ENCODE results near the gene HEATR9.

HEATR9 gene

DNA sequence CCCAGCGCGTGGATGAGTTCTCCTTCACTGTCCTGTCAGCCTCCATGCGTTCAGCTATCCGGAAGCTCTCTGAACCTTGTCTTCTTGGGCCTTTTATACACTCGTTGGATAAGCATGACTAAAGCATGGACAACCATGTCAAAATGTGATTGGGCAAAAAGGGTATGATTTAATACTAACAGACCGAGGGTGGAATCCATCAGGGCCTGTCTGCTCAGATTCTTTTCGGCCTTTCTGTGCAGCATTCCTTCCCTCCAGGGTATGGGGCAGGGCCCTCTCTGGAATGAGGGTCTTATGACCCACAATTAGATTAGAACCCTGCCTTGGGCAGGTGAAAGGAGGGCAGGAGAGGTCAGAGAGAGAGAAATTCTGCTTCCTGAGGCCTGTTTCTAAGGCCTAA, 25.5 kb upstream of the HEATR9 start:
- DNase-seq = no peak

DNA sequence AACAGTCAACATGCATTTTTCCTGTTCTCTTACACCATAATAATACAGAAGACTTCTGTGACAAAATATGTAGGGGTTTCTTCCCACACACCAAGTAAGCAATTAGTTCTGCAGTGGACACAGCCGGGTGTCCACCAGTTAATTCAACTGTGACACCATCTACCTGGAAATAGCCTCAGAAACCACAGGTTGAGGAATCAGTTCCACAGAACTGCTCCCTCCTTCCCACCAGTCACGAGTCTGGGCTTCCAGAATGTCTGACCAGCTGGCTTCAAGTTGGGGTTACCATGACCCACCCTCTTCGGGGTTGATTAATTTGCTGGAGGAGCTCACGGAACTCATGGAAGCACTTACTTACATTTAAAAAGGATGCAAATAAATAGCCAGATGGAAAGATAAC, 25.1 kb upstream of the HEATR9 start:
- DNase-seq = no peak

DNA sequence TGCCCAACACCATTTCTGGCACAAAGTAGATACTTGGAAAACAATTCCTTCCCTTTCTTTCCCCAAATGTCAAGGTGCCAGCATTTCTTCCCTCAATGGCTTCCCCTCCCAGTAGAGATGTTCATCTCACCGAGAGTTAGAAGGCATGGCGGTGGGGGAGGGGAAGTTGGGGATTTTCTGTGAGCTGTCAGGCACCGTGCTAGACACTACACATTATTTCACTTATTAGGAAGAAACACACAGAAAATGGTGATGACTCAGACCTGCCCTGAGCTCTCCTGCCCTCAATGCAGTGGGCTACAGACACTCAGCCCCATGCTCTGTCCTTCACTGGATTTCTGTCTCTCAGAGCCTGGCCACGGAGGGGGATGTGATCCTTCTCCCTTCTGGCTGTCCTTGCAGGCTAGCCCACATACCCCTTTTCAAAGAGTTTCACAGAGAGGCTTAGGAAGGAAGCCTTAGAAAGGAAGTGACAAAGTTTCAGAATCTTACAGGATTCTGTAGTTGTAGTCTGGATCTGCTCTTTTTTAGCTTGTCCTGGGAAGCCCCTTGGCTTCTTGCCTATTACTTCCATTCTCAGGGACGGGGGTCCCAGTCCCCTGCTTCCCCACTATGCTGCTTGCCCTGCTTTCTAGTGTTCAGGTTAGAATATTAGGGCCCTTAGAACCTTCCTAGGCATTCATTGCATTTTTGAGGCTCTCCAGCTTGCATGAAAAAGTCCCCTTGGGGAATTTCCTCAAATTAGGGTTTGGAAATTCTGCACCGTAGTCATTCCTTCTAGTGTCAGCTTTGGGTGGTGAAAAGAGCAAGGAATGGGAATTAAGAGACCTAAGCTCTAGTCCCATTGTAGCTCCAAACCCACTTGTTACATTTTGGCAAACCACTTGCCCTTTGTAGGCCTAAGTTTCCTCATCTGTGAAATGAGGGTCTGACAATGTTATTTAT, 23.7 kb upstream of the HEATR9 start:
- peak; percentile 66 for DNase-seq

DNA sequence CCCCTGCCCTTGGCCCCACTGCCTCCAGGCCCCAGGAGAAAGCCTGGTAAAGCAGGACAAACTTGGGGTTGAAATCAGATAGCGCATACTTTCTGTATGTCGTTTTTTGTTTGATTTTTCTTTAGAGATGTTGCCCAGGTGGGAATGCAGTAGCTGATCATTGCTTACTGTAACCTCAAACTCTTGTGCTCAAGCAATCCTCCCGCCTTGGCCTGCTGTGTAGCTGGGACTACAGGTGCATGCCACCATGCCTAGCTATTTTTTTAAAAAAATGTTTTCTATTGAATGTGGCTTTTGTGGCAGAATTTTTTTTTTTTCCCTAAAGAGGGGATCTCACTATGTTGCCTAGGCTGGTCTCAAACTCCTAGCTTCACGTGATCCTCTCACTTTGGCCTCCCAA, 22.6 kb upstream of the HEATR9 start:
- DNase-seq = no peak

DNA sequence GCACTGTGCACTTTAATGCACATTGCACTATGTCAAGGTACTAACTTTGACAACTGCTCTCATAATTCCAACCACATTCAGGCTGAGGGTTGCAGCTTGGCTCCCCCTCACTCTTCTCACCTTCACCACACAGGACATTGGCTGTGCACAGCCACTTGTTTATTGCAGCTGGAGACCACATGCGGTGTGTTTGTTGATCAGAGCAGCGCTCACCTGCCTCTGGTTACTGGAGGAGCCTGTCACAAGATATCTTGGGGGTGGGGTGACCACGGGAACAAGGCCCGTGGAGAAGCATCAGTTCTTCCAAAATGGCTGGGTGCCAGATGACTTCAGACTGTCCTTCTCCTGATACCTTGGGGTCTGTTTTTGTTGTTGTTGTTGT, 22.1 kb upstream of the HEATR9 start:
- DNase-seq = peak; percentile 64

DNA sequence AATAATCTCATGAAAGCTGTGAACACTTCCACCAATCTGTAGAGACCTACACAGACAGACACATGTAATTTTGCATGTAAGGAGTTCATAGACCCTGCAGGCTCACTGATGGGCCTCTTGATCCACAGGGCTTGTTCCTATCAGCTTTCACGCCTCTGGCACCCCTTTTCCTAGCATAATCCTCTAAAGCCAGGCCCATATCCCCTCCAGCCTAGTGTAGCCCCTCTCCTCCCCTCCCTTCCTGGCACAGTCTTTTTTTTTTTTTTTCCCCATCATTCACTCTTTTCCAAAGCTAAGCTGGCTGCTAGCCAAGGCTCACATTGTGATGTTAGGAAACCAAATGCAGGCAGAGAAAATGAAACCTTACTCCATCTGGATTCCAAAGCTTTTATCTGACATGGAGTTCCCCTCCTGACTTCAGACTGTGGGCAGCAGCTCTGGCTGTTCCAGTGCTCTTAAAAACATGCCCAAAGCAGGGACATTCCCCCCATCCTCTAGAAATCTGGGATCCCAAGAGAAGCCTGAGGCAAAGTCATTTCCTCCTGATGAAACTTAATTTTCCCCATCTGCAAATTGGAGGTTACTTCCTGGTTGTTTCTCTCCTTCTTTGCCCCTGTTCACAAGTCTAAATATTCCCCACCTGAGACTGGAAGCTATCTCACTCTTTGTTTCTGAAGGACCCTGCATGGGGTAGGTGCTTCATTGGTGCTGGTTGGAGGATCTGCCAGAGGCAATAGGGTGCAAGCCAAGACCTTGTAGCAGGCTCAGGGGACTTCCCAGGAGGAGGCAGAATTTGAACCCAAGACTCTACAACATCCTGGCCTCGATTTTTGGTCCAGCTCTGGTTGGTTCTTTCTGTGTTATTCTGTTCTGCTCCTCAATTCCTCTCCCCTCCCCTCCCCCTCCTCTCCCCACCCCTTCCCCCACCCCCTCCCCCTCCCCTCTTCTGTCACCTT, 21.4 kb upstream of the HEATR9 start:
- DNase-seq = no peak

DNA sequence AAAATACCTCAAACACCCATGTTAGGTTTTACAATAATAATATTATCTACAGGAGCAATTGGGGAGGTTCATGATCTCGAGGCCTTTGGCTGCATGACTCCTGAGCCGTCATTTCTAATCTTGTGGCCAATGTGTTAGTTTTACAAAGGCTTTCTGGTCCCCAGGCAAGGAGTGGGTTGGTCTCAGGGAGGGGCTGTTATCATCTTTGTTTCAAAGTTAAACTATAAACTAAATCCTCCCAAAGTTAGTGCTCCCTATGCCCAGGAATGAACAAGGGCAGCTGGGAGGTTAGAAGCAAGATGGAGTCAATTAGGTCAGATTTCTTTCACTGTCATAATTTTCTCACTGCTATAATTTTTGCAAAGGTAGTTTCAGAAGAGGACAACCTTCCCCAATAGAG, 20.6 kb upstream of the HEATR9 start:
- peak; percentile 22 for DNase-seq

DNA sequence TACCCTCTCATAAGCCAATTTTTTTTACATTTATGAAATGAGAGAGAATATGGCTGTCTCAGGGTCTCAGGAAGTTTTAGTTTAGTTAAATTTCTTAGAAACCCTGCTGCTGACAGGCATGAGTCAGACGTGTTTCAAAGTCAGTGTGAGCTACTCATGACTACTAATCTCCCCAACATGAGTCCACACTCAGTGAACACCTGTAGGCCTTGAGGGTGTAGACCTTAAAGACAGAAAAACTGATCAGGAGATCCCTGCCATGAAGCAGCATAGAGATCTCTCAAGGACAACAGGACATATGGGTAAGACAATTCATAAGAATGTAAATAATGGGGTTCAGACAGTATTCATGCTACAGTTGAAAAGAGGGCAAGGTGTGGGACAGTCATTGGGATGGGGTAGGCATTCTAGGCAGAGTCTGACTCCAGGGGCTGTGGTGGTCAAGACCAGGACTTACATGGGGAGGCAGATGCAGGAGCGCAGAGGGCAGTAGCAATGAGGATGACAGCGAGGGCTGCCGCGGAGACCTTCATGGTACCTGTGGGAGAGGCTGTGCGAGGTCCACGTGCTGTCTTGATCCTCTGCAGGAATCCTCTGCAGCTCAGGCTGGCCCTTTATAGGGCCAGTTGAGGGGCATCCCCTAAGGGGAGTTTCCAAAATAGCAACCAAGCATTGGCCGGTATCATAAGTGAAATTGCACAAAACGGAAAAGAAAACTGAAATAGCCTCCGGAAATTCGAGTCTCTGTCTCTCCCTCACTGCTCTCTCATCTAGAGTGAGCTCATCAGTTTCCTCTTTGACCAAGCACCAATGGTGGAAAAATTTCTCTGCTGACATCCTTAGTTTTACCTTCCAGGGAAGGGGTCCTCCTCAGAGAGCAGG, 11.3 kb upstream of the HEATR9 start, which contains the start of gene CCL5:
Gene CCL5 (minus strand): TSS at position 588 of the 882 bp plus-strand sequence.
- DNase-seq = peak; percentile 48

DNA sequence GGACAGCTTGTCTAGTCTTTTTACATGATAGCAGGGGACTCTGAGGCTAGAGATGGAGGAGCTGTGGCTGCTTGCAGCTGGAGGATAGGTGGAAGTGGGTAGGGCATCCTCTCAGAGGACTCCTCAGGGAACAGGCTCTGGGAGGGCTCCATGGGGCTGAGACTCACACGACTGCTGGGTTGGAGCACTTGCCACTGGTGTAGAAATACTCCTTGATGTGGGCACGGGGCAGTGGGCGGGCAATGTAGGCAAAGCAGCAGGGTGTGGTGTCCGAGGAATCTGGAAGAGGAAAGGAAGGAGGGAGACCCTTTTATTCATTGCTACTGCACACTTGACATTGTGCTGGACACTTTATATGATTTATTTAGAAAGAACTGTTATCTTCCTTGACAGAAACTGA, 9.7 kb upstream of the HEATR9 start:
- peak; percentile 13 for DNase-seq

DNA sequence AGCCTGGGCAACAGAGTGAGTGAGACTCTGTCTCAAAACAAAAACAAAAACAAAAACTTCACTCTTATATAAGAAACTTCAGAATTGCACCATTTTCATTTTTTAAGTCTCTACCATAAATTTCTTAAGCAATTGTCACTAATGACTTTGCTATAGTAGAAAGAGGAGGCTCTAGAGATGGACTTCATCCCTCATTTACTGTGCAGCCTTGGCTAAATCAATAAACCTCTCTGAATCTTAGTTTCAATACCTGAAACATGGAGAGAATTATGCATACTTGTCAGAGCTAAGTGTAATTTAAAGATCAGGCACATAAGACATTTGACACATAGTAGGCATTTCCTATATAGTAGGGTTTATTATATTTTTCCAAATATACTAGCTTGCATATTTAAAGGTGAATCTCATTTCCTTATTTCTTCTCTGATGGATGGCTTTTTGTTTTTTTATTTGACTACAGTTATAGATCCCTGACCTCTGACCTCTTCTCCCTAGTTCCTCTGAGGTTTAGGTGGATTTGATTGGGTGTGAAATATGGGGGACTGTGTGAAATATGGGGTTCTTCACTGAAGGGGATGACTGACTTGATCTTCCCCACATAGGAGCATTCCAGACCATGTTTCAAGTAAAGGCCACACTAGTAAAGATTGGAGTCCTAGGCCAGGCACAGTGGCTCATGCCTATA, 8.8 kb upstream of the HEATR9 start:
- DNase-seq = no peak

DNA sequence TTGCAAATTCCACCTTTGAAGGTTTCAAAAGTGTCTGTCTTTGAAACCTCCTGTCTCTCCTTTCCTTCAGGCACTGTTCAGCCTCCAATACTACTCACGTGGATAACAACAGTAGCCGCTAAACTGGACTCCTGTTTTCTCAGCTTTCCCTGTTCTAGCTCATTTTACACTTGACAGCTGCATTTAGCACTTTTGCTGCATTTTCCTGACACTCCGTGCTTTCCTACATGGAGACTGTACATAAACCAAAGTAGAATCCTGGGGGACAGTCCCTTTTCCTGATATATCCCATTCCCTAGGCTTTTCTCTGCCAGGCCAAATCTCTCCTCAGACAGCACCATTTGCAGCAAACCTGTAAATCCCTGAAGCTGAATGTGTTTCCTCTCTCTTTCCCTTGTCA, 7.8 kb upstream of the HEATR9 start:
- DNase-seq = no peak

DNA sequence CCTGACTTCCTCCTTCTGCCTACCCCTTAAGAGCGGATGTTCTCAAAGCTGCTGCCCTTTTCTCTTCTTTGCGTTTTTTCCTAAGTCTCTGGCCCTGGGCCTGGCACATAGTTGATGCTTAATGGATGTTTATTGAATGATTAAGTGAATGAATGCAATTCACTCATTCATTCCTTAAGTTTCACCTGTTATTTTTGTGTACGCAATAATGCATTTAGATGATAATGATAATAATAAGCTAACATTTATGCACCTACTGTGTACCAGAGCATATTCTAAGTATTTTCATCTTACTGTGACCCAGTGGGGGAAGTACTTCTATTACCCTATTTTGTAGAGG, 7.1 kb upstream of the HEATR9 start:
- DNase-seq = no peak

DNA sequence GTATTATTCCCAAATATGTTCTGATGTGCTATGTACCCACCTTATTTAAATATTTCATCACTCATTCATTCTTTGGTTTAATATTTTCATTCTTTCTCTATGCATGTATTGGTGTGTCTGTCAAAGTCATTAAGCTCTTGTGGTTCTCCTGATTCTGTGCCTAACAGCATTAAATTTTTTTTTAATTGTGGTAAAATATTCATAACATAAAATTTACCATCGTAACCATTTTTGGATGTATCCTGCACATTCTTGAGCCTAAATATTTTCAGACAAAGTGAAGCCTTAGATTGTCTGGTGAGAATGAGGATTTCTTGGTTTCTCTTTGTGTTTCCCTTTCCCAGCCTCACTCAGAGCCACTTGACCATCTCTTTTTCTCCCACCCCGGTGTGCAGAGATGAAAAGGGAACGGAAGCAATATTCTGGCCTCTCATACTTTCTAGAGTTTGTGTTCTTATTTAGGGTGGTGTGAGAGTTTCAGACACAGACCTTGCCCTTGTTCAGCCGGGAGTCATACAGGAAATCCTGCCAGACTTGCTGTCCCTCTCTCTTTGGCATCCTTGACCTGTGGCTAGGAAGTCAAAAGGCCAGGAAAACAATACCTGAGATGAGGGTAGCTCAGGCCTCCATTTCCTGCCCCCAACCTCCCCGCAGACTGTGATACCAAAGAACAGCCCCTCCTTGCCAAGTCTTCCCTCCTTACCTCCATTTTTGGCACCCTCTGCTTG, 6.5 kb upstream of the HEATR9 start:
- DNase-seq = peak; percentile 28

DNA sequence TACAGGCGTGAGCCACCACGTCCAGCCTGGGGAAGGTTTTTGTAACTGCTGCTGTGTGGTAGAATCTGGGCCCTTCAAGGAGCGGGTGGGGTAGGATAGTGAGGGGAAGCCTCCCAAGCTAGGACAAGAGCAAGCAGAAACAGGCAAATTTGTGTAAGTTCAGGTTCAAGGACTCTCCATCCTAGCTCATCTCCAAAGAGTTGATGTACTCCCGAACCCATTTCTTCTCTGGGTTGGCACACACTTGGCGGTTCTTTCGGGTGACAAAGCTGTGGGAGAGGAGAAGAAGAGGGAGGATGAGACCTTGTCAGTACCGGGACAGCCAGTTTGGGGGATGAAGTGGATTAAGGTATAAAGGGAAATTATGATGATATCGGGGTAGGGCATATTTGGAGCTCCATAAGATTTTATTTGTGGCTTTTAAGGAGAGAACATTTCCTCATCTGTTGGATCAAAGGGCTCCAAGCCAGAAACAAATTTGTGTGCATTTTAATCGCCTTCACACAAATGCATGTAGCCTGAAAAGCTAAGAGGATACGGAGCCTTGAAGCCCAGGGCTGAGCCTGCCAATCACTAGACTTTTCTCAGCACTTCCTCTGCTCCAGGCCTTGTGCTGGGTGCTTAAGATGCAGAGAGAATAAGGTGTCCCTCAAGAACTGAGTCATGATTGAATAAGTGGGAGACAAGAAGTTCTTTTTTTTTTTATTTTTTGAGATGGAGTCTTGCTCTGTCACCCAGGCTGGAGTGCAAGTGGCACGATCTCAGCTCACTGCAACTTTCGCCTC, 3.7 kb upstream of the HEATR9 start:
- DNase-seq = no peak

DNA sequence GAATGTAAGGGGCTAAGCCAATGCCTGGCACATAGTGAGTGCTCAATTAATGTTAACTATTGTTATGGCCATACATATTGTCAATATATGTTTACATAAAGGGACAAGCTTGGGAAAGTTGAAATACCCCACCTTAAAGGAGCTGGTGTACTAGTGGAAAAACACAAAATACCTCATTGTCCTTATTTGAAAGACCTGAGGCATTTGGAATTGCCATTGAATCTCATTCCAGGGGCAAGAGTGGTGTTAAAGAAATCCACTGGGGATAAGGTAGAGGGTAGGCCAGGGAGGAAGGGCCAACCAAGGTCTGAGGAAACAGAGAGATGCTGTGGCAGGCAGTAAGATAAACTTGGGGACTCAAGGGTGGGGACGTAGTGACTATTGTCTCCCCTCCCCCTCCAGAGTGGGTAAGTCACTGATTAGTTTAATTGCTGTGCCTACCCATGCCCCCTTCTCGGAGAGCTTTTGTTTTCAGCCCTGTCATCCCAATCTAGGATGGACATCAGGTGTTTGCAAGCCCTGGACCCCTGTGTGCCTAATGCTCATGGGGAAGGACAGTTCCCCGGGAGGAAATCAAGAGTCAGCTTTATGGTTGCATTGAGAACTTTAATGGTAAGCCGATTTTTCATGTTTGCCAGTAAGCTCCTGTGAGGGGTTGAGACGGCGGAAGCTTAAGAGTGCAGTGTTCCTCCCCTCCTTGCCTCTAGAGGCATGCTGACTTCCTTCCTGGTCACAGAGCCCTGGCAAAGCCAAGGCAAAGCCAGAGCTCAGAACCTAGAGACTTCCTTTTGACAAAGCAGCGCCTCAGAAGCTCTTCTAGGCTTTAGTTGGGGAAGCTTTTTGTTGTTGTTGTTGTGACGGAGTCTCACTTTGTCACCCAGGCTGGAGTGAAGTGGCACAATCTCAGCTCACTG, 2.5 kb upstream of the HEATR9 start:
- DNase-seq = peak; percentile 51

DNA sequence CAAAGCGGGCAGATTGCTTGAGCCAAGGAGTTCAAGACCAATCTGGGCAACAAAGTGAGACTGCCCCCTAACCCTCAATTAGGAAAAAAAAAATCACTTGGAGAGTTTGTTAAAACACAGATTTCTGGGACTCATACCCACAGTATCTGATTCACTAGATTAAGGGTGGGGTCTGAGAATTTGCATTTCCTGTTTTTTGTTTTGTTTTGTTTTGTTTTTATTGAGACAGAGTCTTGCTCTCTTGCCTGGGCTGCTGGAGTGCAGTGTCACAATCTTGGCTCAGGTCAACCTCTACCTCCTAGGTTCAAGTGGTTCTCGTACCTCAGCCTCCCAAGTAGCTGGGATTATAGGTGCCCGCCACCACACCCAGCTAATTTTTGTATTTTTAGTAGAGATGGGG, 1.1 kb downstream of the HEATR9 start:
- DNase-seq = no peak

DNA sequence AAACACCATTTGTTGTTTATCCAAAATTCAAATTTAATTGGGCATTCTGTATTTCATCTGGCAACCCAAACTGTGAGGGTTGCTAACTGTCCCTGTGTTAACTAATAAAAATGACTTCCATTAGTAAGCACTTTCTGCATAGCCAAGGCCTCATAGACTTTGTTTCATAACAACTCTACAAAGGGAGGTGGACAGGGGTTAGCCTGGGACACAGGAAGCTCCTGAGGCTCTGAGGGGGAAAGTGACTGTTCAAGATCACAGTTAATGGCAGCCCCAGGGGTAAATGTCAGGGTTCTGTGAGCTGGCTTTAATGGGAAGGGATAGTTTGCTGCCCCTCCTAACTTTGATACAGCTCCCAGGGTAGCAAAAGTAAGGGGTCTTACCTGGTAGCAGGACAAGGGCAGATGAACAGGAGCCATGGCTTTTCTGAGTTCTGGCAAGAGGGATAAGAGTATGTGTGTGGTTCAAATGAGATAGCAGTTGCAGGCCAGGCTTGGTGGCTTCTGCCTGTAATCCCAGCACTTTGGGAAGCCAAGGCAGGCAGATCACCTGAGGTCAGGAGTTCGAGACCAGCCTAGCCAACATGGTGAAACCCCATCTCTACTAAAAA, 2.2 kb downstream of the HEATR9 start:
- no peak for DNase-seq

DNA sequence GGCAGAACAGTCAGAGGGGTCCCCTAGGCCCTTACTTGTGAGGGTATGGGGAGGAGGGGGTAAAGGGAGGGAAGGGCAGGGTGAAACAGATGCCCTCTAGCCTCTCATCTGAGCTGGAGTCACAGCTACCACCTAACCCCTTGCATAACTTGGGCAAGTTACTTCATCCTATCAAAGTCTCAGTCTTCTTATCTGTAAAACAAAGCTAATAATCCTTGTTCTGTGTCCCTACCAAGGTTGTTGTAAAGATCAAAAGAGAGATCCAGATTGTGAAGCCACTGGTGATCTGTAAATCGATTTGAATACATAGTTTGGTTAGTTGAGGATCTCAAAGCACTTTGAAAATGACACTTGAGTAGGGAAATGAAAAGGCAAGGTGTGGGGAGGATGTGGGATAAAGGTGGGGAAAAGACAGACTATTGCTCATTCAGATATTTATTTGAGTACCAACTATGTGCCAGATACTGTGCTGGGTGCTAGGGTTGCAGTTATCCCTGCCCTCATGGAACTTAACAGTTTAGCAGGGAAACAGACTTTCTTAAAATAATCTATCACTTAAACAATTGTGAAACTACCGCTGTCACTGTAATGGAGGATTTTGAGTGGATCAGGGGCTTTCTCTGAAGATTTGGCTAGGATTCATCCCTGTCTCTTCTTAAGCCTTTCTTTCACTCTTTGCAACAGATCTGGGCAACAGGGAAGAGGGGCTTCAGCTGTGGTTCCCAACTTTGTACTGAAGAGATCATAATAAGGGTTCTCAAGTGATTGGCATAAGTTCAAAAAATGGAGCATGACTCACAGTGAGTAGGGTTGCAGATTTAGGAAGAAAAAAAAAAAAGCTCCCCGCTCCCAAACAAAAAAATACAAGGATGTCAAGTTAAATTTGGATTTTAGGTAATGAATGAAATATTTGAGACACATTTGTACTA, 3.0 kb downstream of the HEATR9 start:
- no peak for DNase-seq

All from CD4-positive, alpha-beta T cell treated with Interleukin-17A for 4 hours (primary cell).